ENCODE results near the gene OR2F2.

OR2F2 gene

GRCh38 chr7:143938379-143939243, 3.6 kb downstream of the OR2F2 start:
- Histone ChIP-seq H3K27ac (no peak overlapping the region), H3K36me3 (replicated peaks) (no peaks in the 10 kb centered on the region), H3K27me3 (replicated peaks) (no peaks in the 10 kb centered on the region), H3K4me3 (ENCODE audit: low read depth, low read length) (no peak overlapping the region)
- in situ Hi-C loops (cut with HindIII; ENCODE audit: low pct_ligation_motif_present, low sequenced_read_pairs), result no loop called here
- no peak for DNase-seq
- no peak for TF ChIP-seq CTCF (IDR thresholded peaks at IDR 0.05; ENCODE audit: low read depth, low read length, missing control alignments)

GRCh38 chr7:143945423-143945822, 10.4 kb downstream of the OR2F2 start:
- DNase-seq, result no peak
- Histone ChIP-seq H3K4me3 (ENCODE audit: low read depth, low read length) (no peak overlapping the region), H3K27ac (no peak overlapping the region), H3K36me3 (replicated peaks) (no peaks in the 10 kb centered on the region), H3K27me3 (replicated peaks) (no peaks in the 10 kb centered on the region)
- in situ Hi-C loops (cut with HindIII; ENCODE audit: low pct_ligation_motif_present, low sequenced_read_pairs), result no loop called here
- TF ChIP-seq CTCF (IDR thresholded peaks at IDR 0.05; ENCODE audit: low read depth, low read length, missing control alignments), result no peak

- no peak overlapping the region for H3K27ac ChIP-seq
- no peak for DNase-seq
- H3K4me3 ChIP-seq (ENCODE audit: low read depth, low read length), result no peak overlapping the region
- no peaks in the 10 kb centered on the region for H3K27me3 ChIP-seq (replicated peaks)
- in situ Hi-C loops (cut with HindIII; ENCODE audit: low pct_ligation_motif_present, low sequenced_read_pairs), result no loop called here
- H3K36me3 ChIP-seq (replicated peaks), result no peaks in the 10 kb centered on the region
- TF ChIP-seq CTCF (IDR thresholded peaks at IDR 0.05; ENCODE audit: low read depth, low read length, missing control alignments), result no peak
These were observed 12.1 kb downstream of the OR2F2 start for GRCh38 chr7:143947111-143947510.

- no peak for TF ChIP-seq CTCF (IDR thresholded peaks at IDR 0.05; ENCODE audit: low read depth, low read length, missing control alignments)
- in situ Hi-C loops (cut with HindIII; ENCODE audit: low pct_ligation_motif_present, low sequenced_read_pairs), result no loop called here
- no peak for DNase-seq
- no peaks in the 10 kb centered on the region for H3K36me3 ChIP-seq (replicated peaks)
- no peak overlapping the region for H3K4me3 ChIP-seq (ENCODE audit: low read depth, low read length)
- no peak overlapping the region for H3K27ac ChIP-seq
- H3K27me3 ChIP-seq (replicated peaks), result no peaks in the 10 kb centered on the region
These were observed 13.7 kb downstream of the OR2F2 start for GRCh38 chr7:143948733-143949132.

- H3K36me3 ChIP-seq (replicated peaks), result no peaks in the 10 kb centered on the region
- H3K27ac ChIP-seq, result no peak overlapping the region
- DNase-seq, result no peak
- no peak overlapping the region for H3K4me3 ChIP-seq (ENCODE audit: low read depth, low read length)
- TF ChIP-seq CTCF (IDR thresholded peaks at IDR 0.05; ENCODE audit: low read depth, low read length, missing control alignments), result no peak
- no peaks in the 10 kb centered on the region for H3K27me3 ChIP-seq (replicated peaks)
- in situ Hi-C loops (cut with HindIII; ENCODE audit: low pct_ligation_motif_present, low sequenced_read_pairs), result no loop called here
These were observed 18.4 kb downstream of the OR2F2 start for GRCh38 chr7:143953421-143953820.

GRCh38 chr7:143954135-143954534, 19.1 kb downstream of the OR2F2 start:
- Histone ChIP-seq H3K4me3 (ENCODE audit: low read depth, low read length) (no peak overlapping the region), H3K36me3 (replicated peaks) (no peaks in the 10 kb centered on the region), H3K27ac (no peak overlapping the region), H3K27me3 (replicated peaks) (no peaks in the 10 kb centered on the region)
- no peak for DNase-seq
- in situ Hi-C loops (cut with HindIII; ENCODE audit: low pct_ligation_motif_present, low sequenced_read_pairs), result no loop called here
- no peak for TF ChIP-seq CTCF (IDR thresholded peaks at IDR 0.05; ENCODE audit: low read depth, low read length, missing control alignments)
